ENCODE measurements around the gene UGT1A8. TPM values are rescaled to one million over a fixed set of nuclear protein-coding genes. Genes with fewer than 3 reads are reported as not detected.
"Not testable (repeated sequence)": the region's sequence is repeated elsewhere in the genome, so short reads cannot be mapped to it uniquely, and the experiment has no call there.

UGT1A8 gene
- total RNA-seq, 2 experiments from 2014 or later = not detected

DNA sequence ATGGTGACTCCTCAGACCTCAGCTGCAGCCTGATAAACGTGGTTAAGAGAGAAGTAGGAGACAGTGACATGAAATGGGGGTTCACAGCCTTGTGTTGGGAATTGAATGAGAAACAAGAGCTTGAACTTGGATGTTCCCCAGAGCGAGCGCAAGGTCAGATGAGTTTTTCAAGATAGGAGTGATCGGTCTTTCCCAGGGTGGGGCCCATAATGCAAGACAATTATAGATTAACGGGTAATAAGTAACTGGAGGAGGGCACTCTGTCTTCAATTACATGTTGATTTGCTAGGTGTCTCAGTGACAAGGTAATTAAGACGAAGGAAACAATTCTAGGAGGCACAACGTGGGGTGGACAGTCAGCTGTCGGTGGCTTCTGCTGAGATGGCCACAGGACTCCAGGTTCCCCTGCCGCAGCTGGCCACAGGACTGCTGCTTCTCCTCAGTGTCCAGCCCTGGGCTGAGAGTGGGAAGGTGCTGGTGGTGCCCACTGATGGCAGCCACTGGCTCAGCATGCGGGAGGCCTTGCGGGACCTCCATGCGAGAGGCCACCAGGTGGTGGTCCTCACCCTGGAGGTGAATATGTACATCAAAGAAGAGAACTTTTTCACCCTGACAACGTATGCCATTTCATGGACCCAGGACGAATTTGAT lies 95.3 kb downstream of the UGT1A8 start, which contains the start of gene UGT1A5:
UGT1A5 (plus strand) TSS at position 297 of the 651 bp plus-strand sequence; CDS start at position 382, 85 bp downstream.
- CTCF ChIA-PET = interaction anchor here (0.7 to 1.3 kb wide), 3 partner anchors 144 to 808 kb away, joined by 3 to 4 read pairs (median 3); no protein-coding TSS in a partner anchor
- Mint-ChIP-seq H3K4me1 (ENCODE audit: low read depth) (no peaks in the 10 kb centered on the region), H3K27me3 (ENCODE audit: low read depth) (peaks cover 11% of the 10 kb centered on the region), H3K36me3 (ENCODE audit: low read depth) (no peaks in the 10 kb centered on the region), H3K9me3 (no peaks in the 10 kb centered on the region), H3K4me3 (no peak within 1 kb of the TSS), H3K27ac (no peak within 1 kb of the TSS)
- intact Hi-C loops (cut with micrococcal nuclease) = no loop called here
- no peak for DNase-seq

DNA sequence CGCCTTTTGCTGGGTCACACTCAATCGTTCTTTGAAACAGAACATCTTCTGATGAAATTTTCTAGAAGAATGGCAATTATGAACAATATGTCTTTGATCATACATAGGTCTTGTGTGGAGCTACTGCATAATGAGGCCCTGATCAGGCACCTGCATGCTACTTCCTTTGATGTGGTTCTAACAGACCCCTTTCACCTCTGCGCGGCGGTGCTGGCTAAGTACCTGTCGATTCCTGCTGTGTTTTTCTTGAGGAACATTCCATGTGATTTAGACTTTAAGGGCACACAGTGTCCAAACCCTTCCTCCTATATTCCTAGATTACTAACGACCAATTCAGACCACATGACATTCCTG lies 95.8 kb downstream of the UGT1A8 start:
- Mint-ChIP-seq H3K9me3 (no peaks in the 10 kb centered on the region), H3K4me1 (ENCODE audit: low read depth) (no peaks in the 10 kb centered on the region), H3K36me3 (ENCODE audit: low read depth) (no peaks in the 10 kb centered on the region), H3K27ac (no peak overlapping the region), H3K4me3 (no peak overlapping the region), H3K27me3 (ENCODE audit: low read depth) (peaks cover 12% of the 10 kb centered on the region)
- DNase-seq = no peak
- intact Hi-C loops (cut with micrococcal nuclease) = no loop called here
- CTCF ChIA-PET = no interaction called here

DNA sequence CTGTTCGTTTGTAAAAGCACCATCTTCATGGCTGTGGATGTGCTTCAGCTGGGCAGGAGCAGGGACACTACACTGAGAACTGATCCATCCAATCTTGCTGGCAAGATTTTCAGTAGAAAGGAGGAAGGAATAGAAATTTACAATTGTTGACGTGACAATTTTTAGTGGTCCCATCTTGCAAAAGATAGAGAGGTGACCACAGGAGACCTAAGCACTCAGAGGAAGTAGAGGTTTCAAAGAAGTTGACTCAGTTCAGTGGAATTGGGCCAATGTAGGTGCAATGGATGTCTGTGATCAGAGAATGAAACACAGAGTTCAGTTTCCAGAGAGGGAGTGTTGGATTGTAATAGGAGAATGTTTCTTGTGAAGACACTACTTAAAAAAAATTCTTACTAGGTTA lies 96.7 kb downstream of the UGT1A8 start:
- no peak overlapping the region for H3K27ac Mint-ChIP-seq
- H3K4me3 Mint-ChIP-seq = no peak overlapping the region
- no peaks in the 10 kb centered on the region for H3K4me1 Mint-ChIP-seq (ENCODE audit: low read depth)
- CTCF ChIA-PET = no interaction called here
- DNase-seq = no peak
- H3K36me3 Mint-ChIP-seq (ENCODE audit: low read depth) = no peaks in the 10 kb centered on the region
- peaks cover 15% of the 10 kb centered on the region for H3K27me3 Mint-ChIP-seq (ENCODE audit: low read depth)
- intact Hi-C loops (cut with micrococcal nuclease) = no loop called here
- H3K9me3 Mint-ChIP-seq = no peaks in the 10 kb centered on the region

DNA sequence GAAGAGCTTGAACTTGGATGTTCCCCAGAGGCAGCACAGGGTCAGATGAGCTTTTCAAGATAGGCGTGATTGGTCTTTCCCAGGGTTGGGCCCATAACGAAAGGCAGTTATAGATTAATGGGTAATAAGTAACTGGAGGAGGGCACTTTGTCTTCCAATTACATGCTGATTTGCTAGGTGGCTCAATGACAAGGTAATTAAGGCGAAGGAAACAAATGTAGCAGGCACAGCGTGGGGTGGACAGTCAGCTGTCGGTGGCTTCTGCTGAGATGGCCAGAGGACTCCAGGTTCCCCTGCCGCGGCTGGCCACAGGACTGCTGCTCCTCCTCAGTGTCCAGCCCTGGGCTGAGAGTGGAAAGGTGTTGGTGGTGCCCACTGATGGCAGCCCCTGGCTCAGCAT lies 101.1 kb downstream of the UGT1A8 start, which contains the start of gene UGT1A4:
UGT1A4 (plus strand) TSS at position 185 of the 400 bp plus-strand sequence; CDS start at position 270, 85 bp downstream.
- Mint-ChIP-seq H3K9me3 (no peaks in the 10 kb centered on the region), H3K4me1 (ENCODE audit: low read depth) (no peaks in the 10 kb centered on the region), H3K27ac (no peak within 1 kb of the TSS), H3K36me3 (ENCODE audit: low read depth) (no peaks in the 10 kb centered on the region), H3K27me3 (ENCODE audit: low read depth) (peaks cover 15% of the 10 kb centered on the region), H3K4me3 (no peak within 1 kb of the TSS)
- DNase-seq = no peak
- intact Hi-C loops (cut with micrococcal nuclease) = no loop called here
- CTCF ChIA-PET = no interaction called here

DNA sequence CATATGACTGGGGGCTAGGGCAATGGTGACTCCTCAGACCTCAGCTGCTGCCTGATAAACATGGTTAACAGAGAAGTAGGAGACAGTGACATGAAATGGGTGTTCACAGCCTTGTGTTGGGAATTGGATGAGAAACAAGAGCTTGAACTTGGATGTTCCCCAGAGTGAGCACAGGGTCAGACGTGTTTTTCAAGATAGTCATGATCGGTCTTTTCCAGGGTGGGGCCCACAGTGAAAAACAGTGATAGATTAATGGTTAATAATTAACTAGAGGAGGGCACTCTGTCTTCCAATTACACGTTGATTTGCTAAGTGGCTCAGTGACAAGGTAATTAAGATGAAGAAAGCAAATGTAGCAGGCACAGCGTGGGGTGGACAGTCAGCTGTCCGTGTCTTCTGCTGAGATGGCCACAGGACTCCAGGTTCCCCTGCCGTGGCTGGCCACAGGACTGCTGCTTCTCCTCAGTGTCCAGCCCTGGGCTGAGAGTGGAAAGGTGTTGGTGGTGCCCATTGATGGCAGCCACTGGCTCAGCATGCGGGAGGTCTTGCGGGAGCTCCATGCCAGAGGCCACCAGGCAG lies 111.4 kb downstream of the UGT1A8 start, which contains the start of gene UGT1A3:
UGT1A3 (plus strand) TSS at position 320 of the 579 bp plus-strand sequence; CDS start at position 405, 85 bp downstream.
- no peaks in the 10 kb centered on the region for H3K36me3 Mint-ChIP-seq (ENCODE audit: low read depth)
- no peak for DNase-seq
- no peak within 1 kb of the TSS for H3K27ac Mint-ChIP-seq
- intact Hi-C loops (cut with micrococcal nuclease) = no loop called here
- H3K27me3 Mint-ChIP-seq (ENCODE audit: low read depth) = peaks cover 6% of the 10 kb centered on the region
- H3K4me1 Mint-ChIP-seq (ENCODE audit: low read depth) = no peaks in the 10 kb centered on the region
- no peaks in the 10 kb centered on the region for H3K9me3 Mint-ChIP-seq
- no peak within 1 kb of the TSS for H3K4me3 Mint-ChIP-seq
- CTCF ChIA-PET = no interaction called here

DNA sequence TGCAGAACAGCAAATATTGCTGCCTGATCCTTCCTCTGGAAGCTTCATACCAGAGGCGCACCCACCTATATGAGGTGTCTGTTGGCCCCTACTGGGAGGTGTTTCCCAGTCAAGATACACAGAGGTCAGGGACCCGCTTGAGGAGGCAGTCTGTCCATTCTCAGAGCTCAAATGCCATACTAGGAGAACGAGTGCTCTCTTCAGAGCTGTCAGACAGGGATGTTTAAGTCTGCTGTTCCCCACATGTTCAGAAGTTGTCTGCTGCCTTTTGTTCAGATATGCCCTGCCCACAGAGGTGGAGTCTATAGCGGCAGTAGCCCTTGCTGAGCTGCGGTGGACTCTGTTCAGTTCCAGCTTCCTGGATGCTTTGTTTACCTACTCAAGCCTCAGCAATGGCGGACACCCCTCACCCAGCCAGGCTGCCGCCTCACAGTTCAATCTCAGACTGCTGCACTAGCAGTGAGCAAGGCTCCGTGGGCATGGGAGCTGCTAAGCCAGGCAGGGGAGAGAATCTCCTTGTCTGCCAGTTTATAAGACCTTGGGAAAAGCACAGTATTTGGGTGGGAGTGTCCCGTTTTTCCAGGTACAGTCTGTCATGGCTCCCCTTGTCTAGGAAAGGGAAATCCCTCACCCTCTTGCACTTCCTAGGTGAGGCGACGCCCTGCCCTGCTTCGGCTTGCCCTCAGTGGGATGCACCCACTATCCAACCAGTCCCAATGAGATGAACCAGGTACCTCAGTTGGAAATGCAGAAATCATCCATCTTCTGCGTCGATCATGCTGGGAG lies 119.6 kb downstream of the UGT1A8 start:
- H3K27ac Mint-ChIP-seq; H3K9me3 Mint-ChIP-seq; intact Hi-C loops (cut with micrococcal nuclease); CTCF ChIA-PET; H3K36me3 Mint-ChIP-seq (ENCODE audit: low read depth); H3K4me3 Mint-ChIP-seq; DNase-seq; H3K4me1 Mint-ChIP-seq (ENCODE audit: low read depth): not testable (repeated sequence)
- peaks cover 10% of the 10 kb centered on the region for H3K27me3 Mint-ChIP-seq (ENCODE audit: low read depth)

DNA sequence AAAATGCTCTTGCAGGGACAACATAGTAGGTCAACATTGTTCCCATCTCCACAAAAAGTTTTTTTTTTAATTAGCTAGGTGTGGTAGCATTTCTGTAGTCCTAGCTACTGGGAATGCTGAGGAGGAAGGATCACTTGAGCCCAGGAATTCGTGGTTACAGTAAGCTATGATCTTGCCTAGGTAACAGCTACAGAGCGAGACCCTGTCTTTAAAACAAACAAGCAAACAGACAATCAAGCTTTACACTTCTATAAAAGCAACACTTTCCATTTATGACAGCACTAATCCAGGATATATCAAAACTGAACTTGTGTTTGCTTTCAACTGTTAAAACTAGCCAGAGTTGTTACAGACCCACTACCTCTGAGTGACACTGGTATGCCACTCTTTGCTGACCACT lies 123.4 kb downstream of the UGT1A8 start:
- no peak for DNase-seq
- Mint-ChIP-seq H3K27ac (no peak overlapping the region), H3K27me3 (ENCODE audit: low read depth) (peaks cover 8% of the 10 kb centered on the region), H3K36me3 (ENCODE audit: low read depth) (no peaks in the 10 kb centered on the region), H3K9me3 (no peaks in the 10 kb centered on the region), H3K4me3 (no peak overlapping the region), H3K4me1 (ENCODE audit: low read depth) (no peaks in the 10 kb centered on the region)
- CTCF ChIA-PET = interaction anchor here (0.7 kb wide), 1 partner anchor 783 kb away, joined by 3 read pairs; no protein-coding TSS in a partner anchor
- intact Hi-C loops (cut with micrococcal nuclease) = no loop called here

DNA sequence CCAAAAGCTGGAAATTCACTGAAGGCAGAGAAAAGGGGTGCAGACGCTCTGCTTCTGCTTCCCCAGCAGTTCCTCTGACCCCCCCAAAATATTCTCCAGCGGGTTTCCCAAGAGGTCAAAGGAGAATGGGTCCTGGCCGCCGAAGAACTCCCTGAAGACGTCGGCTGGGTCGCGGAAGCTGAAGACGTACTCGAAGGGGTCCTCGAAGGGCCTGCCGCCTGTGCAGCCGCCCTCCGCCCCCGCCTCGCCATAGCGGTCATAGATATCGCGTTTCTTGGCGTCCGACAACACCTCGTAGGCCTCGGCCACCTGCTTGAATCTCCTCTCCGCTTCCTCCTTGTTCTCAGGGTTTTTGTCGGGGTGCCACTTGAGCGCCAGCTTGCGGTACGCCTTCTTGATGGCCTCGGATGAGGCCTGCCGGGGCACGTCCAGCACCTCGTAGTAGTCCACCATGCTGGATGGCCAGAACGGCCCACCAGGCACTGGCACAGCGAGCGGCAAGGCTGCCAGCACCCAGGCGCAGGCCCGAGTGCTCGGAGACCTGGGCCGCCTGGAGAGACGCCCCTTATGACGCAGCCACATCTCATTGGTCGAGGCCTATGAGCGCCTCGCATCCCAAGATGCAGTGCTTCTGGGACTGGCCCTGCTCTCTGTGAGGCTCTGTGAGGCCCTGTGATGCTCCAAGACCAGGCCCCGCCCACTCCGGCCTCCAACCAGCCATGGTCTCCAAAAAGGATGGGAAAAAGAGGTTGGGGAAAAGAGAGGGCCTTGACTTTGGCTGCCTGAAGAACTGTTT lies 126.2 kb downstream of the UGT1A8 start:
- Mint-ChIP-seq H3K9me3 (no peaks in the 10 kb centered on the region), H3K36me3 (ENCODE audit: low read depth) (no peaks in the 10 kb centered on the region), H3K27ac (no peak overlapping the region), H3K4me3 (no peak overlapping the region), H3K4me1 (ENCODE audit: low read depth) (no peaks in the 10 kb centered on the region), H3K27me3 (ENCODE audit: low read depth) (peaks cover 7% of the 10 kb centered on the region)
- CTCF ChIA-PET = no interaction called here
- intact Hi-C loops (cut with micrococcal nuclease) = no loop called here
- no peak for DNase-seq

DNA sequence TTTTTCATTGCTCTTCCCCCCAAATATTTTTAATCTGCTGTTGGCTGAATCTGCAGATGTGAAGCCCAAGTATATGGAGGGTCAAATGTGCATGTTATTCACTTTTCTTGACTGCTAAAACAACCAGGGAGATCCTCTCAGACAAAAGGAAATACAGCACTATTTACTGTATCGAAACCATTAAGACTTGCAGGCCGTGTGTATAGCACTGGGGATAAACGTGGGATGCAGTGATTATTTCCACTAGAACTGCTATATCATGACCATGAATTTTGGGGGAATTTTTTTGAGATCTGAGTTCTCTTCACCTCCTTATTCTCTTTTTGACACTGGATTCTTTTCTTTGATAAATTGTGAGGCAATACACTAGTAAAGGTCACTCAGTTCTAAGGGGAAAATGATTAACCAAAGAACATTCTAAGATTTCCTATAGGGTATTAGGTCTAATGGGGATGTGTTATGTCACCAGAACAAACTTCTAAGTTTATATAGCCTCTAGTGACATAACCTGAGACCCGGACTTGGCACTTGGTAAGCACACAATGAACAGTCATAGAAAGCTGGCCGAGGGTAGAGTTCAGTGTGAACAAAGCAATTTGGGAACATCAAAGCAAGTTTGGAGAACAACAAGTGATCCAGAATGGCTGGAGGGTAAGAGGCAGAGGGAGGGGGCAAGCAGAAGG lies 127.8 kb downstream of the UGT1A8 start:
- H3K36me3 Mint-ChIP-seq (ENCODE audit: low read depth) = no peaks in the 10 kb centered on the region
- H3K27me3 Mint-ChIP-seq (ENCODE audit: low read depth) = peaks cover 7% of the 10 kb centered on the region
- intact Hi-C loops (cut with micrococcal nuclease) = no loop called here
- CTCF ChIA-PET = no interaction called here
- peaks cover 1% of the 10 kb centered on the region for H3K9me3 Mint-ChIP-seq
- H3K4me1 Mint-ChIP-seq (ENCODE audit: low read depth) = no peaks in the 10 kb centered on the region
- no peak overlapping the region for H3K4me3 Mint-ChIP-seq
- H3K27ac Mint-ChIP-seq = no peak overlapping the region
- DNase-seq = no peak

DNA sequence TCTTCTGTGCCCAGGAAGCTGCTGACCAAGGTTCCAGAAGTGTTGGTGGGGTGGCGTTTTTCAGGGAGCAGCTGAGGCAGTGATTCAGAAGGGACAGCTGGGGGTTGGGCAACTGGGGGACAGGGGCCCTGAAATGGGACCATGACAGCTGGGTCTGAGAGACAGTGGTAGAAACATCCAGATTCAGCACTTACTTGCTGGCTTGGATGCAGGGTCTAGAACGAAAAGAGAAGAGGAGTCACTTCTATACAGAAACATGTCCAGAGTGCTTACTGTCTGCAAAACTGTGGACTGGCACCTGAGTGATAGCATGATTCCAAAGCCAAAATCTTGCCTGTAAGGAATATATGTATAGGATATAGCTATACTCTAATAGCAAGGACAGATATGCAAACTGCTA lies 128.4 kb downstream of the UGT1A8 start:
- H3K9me3 Mint-ChIP-seq; DNase-seq; H3K4me1 Mint-ChIP-seq (ENCODE audit: low read depth); H3K4me3 Mint-ChIP-seq; H3K27me3 Mint-ChIP-seq (ENCODE audit: low read depth); H3K36me3 Mint-ChIP-seq (ENCODE audit: low read depth); intact Hi-C loops (cut with micrococcal nuclease); H3K27ac Mint-ChIP-seq; CTCF ChIA-PET: not testable (repeated sequence)

DNA sequence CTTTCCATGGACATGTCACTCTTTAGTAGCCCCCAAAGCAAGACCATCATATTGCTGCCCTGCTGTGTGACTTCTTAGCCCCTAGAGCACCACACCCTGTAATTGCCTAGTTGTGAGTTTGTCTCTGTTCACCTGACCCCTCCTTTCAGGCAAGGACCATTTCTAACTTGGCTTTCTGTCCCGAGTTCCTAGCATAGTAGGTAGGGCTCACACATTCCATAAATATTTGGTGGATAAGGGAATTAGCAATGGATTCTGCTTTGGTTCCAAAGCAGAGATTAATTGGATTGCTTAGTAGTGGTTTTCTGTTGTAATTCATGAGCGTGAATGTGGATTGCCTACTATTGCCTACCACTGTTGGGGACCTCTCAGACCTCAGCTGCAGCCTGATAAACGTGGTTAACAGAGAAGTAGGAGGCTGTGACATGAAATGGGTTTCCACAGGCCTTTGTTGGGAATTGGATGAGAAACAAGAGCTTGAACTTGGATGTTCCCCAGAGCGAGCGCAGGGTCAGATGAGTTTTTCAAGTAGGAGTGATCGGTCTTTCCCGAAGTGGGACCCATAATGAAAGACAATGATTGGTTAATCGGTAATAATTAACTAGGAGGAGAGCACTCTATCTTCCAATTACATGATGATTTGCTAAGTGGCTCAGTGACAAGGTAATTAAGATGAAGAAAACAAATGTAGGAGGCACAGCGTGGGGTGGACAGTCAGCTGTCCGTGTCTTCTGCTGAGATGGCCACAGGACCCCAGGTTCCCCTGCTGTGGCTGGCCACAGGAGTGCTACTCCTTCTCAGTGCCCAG lies 129.2 kb downstream of the UGT1A8 start:
- H3K27ac Mint-ChIP-seq = no peak overlapping the region
- peaks cover 5% of the 10 kb centered on the region for H3K27me3 Mint-ChIP-seq (ENCODE audit: low read depth)
- CTCF ChIA-PET = no interaction called here
- peaks cover 4% of the 10 kb centered on the region for H3K9me3 Mint-ChIP-seq
- no peak overlapping the region for H3K4me3 Mint-ChIP-seq
- H3K4me1 Mint-ChIP-seq (ENCODE audit: low read depth) = no peaks in the 10 kb centered on the region
- intact Hi-C loops (cut with micrococcal nuclease) = no loop called here
- H3K36me3 Mint-ChIP-seq (ENCODE audit: low read depth) = no peaks in the 10 kb centered on the region
- DNase-seq = no peak

All from activated naive CD4-positive, alpha-beta T cell treated with anti-CD3 and anti-CD28 coated beads for 36 hours (primary cell).